Globus pallidus (tissue), 1 donor: ENCODE results near the gene EEF1B2.
"Not testable (repeated sequence)": the region's sequence is repeated elsewhere in the genome, so short reads cannot be mapped to it uniquely, and the experiment has no call there.

Experiments used
- DNase-seq: peaks from one replicate; pipeline ENCODE4 v3.0.0-alpha.2; 2015; ENCODE audit warnings: low spot score

Gene EEF1B2

GRCh38 chr2:206164261-206164862 lies 4.7 kb downstream of the EEF1B2 start:
- peak; percentile 38 for DNase-seq

- DNase-seq: not testable (repeated sequence)
Observed at GRCh38 chr2:206168230-206168629, 8.5 kb downstream of the EEF1B2 start.

- not testable (repeated sequence) for DNase-seq
Observed at GRCh38 chr2:206171624-206172397, 12.1 kb downstream of the EEF1B2 start.

- no peak for DNase-seq
Observed at GRCh38 chr2:206173147-206173546, 13.5 kb downstream of the EEF1B2 start.

GRCh38 chr2:206176121-206176520 lies 16.4 kb downstream of the EEF1B2 start:
- DNase-seq: no peak

GRCh38 chr2:206176901-206177300 lies 17.2 kb downstream of the EEF1B2 start:
- no peak for DNase-seq

- DNase-seq: not testable (repeated sequence)
Observed at GRCh38 chr2:206181526-206181925, 21.8 kb downstream of the EEF1B2 start.

- DNase-seq: no peak
Observed at GRCh38 chr2:206189691-206190090, 30.0 kb downstream of the EEF1B2 start.

- no peak for DNase-seq
Observed at GRCh38 chr2:206190111-206190510, 30.4 kb downstream of the EEF1B2 start.

GRCh38 chr2:206190689-206191088 lies 31.0 kb downstream of the EEF1B2 start:
- DNase-seq: no peak

GRCh38 chr2:206192157-206192556 lies 32.5 kb downstream of the EEF1B2 start:
- DNase-seq: no peak

- DNase-seq: no peak
Observed at GRCh38 chr2:206193671-206194357, 34.1 kb downstream of the EEF1B2 start.

- DNase-seq: no peak
Observed at GRCh38 chr2:206198677-206199076, 39.0 kb downstream of the EEF1B2 start.

- DNase-seq: no peak
Observed at GRCh38 chr2:206201075-206201848, 41.6 kb downstream of the EEF1B2 start.

- DNase-seq: no peak
Observed at GRCh38 chr2:206202446-206202845, 42.8 kb downstream of the EEF1B2 start.

GRCh38 chr2:206203331-206203730 lies 43.6 kb downstream of the EEF1B2 start:
- DNase-seq: no peak

GRCh38 chr2:206204710-206205109 lies 45.0 kb downstream of the EEF1B2 start:
- no peak for DNase-seq

GRCh38 chr2:206207316-206207715 lies 47.6 kb downstream of the EEF1B2 start:
- DNase-seq: not testable (repeated sequence)

GRCh38 chr2:206208900-206209299 lies 49.2 kb downstream of the EEF1B2 start:
- DNase-seq: no peak

- DNase-seq: no peak
Observed at GRCh38 chr2:206211657-206212255, 52.1 kb downstream of the EEF1B2 start.
